Naive thymus-derived CD4-positive, alpha-beta T cell (primary cell): ENCODE data around the gene FAM47A. TPM values are rescaled to one million over a fixed set of nuclear protein-coding genes. Genes with fewer than 3 reads are reported as not detected.

Source experiments
- ATAC-seq: fragments of 150-1000 bp; cut with Tn5 transposase; 2 replicates; pipeline ENCODE4 v1.10.0; 2021; ENCODE audit warnings: mild to moderate bottlenecking, moderate library complexity
- CTCF ChIA-PET: fragments of 350-600 bp; sonication (Branson Sonifier 250); formaldehyde crosslinking; loops from one replicate; lab custom pipeline; 2021; ENCODE audit warnings: antibody characterized with exemption; lab: Charles Lee
- POLR2A ChIA-PET: fragments of 350-600 bp; sonication (Branson Sonifier 250); formaldehyde crosslinking; loops from one replicate; lab custom pipeline; 2021; ENCODE audit warnings: antibody characterized with exemption, inconsistent platforms; lab: Charles Lee
- DNase-seq, 9 donors: peaks; one replicate each; pipeline versions ENCODE4 v3.0.0 to v3.0.0-alpha.2; 2020 to 2022; ENCODE audit warnings: mixed read lengths in 1 of 9
- H3K27ac ChIP-seq: one replicate; pipeline ENCODE4 v1.7.0; 2013; ENCODE audit warnings: mild to moderate bottlenecking, low read depth, low read length, moderate library complexity
- H3K27me3 ChIP-seq, 2 donors: one replicate each; pipeline ENCODE4 v1.7.0; 2013; ENCODE audit warnings: low read length in 2 of 2, mild to moderate bottlenecking in 2 of 2, moderate library complexity in 2 of 2; ENCODE audit not compliant: control insufficient read depth in 2 of 2, insufficient read depth in 2 of 2
- H3K36me3 ChIP-seq, 3 experiments: 1 replicate in 2 of 3; 2 replicates in 1 of 3; pipeline ENCODE4 v1.7.0; 2013; ENCODE audit warnings: low read length in 3 of 3, mild to moderate bottlenecking in 3 of 3, moderate library complexity in 1 of 3; ENCODE audit not compliant: insufficient read depth in 3 of 3, control insufficient read depth in 2 of 3
- H3K4me1 ChIP-seq, 2 donors: one replicate each; pipeline ENCODE4 v1.7.0; 2013; ENCODE audit warnings: low read length in 2 of 2, mild to moderate bottlenecking in 2 of 2, moderate library complexity in 1 of 2; ENCODE audit not compliant: control insufficient read depth in 2 of 2, insufficient read depth in 2 of 2
- H3K4me3 ChIP-seq: 2 replicates; pipeline ENCODE4 v1.7.0; 2013; ENCODE audit warnings: mild to moderate bottlenecking, low read length
- H3K9me3 ChIP-seq, 3 experiments: 1 replicate in 2 of 3; 2 replicates in 1 of 3; pipeline ENCODE4 v1.7.0; 2013; ENCODE audit warnings: low read length in 3 of 3; ENCODE audit not compliant: control insufficient read depth in 2 of 3
- H3K27ac Mint-ChIP-seq, 9 donors: one replicate each; pipeline ENCODE4 v1.8.0; 2020 to 2022; ENCODE audit warnings: mixed read lengths in 9 of 9, mild to moderate bottlenecking in 8 of 9, moderate library complexity in 5 of 9, inconsistent platforms in 2 of 9
- H3K27me3 Mint-ChIP-seq, 5 donors: one replicate each; pipeline ENCODE4 v1.8.0; 2021 to 2022; ENCODE audit warnings: mixed read lengths in 5 of 5, mild to moderate bottlenecking in 1 of 5
- H3K36me3 Mint-ChIP-seq, 5 donors: one replicate each; pipeline ENCODE4 v1.8.0; 2020 to 2022; ENCODE audit warnings: mixed read lengths in 5 of 5, mild to moderate bottlenecking in 3 of 5, inconsistent platforms in 1 of 5
- H3K4me1 Mint-ChIP-seq, 7 donors: one replicate each; pipeline ENCODE4 v1.8.0; 2020 to 2022; ENCODE audit warnings: mixed read lengths in 7 of 7, mild to moderate bottlenecking in 3 of 7, inconsistent platforms in 1 of 7
- H3K4me3 Mint-ChIP-seq, 10 donors: one replicate each; pipeline ENCODE4 v1.8.0; 2020 to 2022; ENCODE audit warnings: mild to moderate bottlenecking in 10 of 10, mixed read lengths in 10 of 10, moderate library complexity in 6 of 10, inconsistent platforms in 2 of 10
- H3K9me3 Mint-ChIP-seq, 11 donors: one replicate each; pipeline ENCODE4 v1.8.0; 2020 to 2022; ENCODE audit warnings: mixed read lengths in 11 of 11, mild to moderate bottlenecking in 4 of 11, inconsistent platforms in 1 of 11, moderate library complexity in 1 of 11
- intact Hi-C, 2 donors: fragments of 100-400 bp; cut with micrococcal nuclease; formaldehyde crosslinking; loops; one replicate each; pipeline ENCODE4 v1.15.1; 2023
- polyA plus RNA-seq, 2 donors: library from polyadenylated mRNA; unstranded; fragments of 300-500 nt; fragmentation: Illumina TruSeq; gene quantifications; one replicate each; pipeline ENCODE4 v1.2.3, GENCODE V29; 2021
- total RNA-seq, 6 experiments: library from RNA in 5 of 6; stranded (reverse) in 5 of 6; gene quantifications; 1 replicate in 5 of 6; 2 replicates in 1 of 6; pipeline ENCODE4 v1.2.3 and lab custom pipeline; 2021 to 2026

Gene FAM47A
- not detected for total RNA-seq
- polyA plus RNA-seq, result not detected
- not detected for total RNA-seq (lab: John Stamatoyannopoulos, UW)

- Histone ChIP-seq H3K4me1 (no peaks in the 10 kb centered on the region), H3K9me3 (no peaks in the 10 kb centered on the region), H3K4me3 (no peak within 1 kb of the TSS), H3K27me3 (no peaks in the 10 kb centered on the region), H3K36me3 (no peaks in the 10 kb centered on the region), H3K27ac (no peak within 1 kb of the TSS)
- no peaks in the 10 kb centered on the region for H3K4me1 Mint-ChIP-seq
- no peaks in the 10 kb centered on the region for H3K27me3 Mint-ChIP-seq
- CTCF ChIA-PET, result no interaction called here
- H3K36me3 Mint-ChIP-seq, result no peaks in the 10 kb centered on the region
- intact Hi-C loops, result no loop called here
- no peak within 1 kb of the TSS for H3K27ac Mint-ChIP-seq
- no peak for DNase-seq
- peaks cover 0 to 7% (median 2%) of the 10 kb centered on the region in 11 donors for H3K9me3 Mint-ChIP-seq
- POLR2A ChIA-PET, result no interaction called here
- ATAC-seq, result no peak
- no peak within 1 kb of the TSS for H3K4me3 Mint-ChIP-seq
Observed at GRCh38 chrX:34132028-34132427, at the start of gene FAM47A. Gene FAM47A, minus strand, starts transcription at chrX:34132314. Its CDS starts 36 bp downstream, at chrX:34132278.

DNA sequence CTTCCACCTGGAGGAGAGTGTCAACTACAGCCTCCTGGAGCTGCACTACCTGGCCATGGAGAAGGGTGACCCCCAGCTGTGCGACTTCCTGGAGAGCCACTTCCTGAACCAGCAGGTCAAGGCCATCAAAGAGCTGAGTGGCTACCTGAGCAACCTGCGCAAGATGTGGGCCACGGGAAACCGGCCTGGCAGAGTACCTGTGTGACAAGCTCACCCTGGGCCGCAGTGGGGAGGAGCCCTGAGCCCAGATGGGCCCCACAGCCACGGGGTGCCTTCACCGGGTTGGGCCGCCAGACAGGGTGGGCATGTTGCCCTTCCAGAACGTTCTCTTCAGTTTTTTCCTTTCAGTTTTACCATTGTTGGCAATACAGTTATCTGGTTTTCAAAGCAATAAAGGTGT lies 15.2 kb upstream of the FAM47A start:
- no peaks in the 10 kb centered on the region for H3K4me1 ChIP-seq
- H3K9me3 Mint-ChIP-seq, result peaks cover 0 to 4% (median 0%) of the 10 kb centered on the region in 11 donors
- no peaks in the 10 kb centered on the region for H3K27me3 Mint-ChIP-seq
- H3K27me3 ChIP-seq, result no peaks in the 10 kb centered on the region
- H3K27ac Mint-ChIP-seq, result no peak overlapping the region
- H3K36me3 Mint-ChIP-seq, result no peaks in the 10 kb centered on the region
- ChIA-PET POLR2A (no interaction called here), CTCF (no interaction called here)
- no peaks in the 10 kb centered on the region for H3K36me3 ChIP-seq
- H3K4me1 Mint-ChIP-seq, result no peaks in the 10 kb centered on the region
- ATAC-seq (no peak), DNase-seq (no peak)
- no peaks in the 10 kb centered on the region for H3K9me3 ChIP-seq
- intact Hi-C loops, result no loop called here
- no peak overlapping the region for H3K4me3 ChIP-seq
- no peak overlapping the region for H3K27ac ChIP-seq
- H3K4me3 Mint-ChIP-seq, result no peak overlapping the region

- Mint-ChIP-seq H3K4me1 (no peaks in the 10 kb centered on the region), H3K27me3 (no peaks in the 10 kb centered on the region), H3K4me3 (no peak overlapping the region), H3K9me3 (peaks cover 0 to 4% (median 0%) of the 10 kb centered on the region in 11 donors), H3K27ac (no peak overlapping the region), H3K36me3 (no peaks in the 10 kb centered on the region)
- DNase-seq (no peak), ATAC-seq (no peak)
- ChIA-PET CTCF (no interaction called here), POLR2A (no interaction called here)
- Histone ChIP-seq H3K4me3 (no peak overlapping the region), H3K27ac (no peak overlapping the region), H3K27me3 (no peaks in the 10 kb centered on the region), H3K36me3 (no peaks in the 10 kb centered on the region), H3K4me1 (no peaks in the 10 kb centered on the region), H3K9me3 (no peaks in the 10 kb centered on the region)
- intact Hi-C loops, result no loop called here
Observed at GRCh38 chrX:34146906-34147305, 14.8 kb upstream of the FAM47A start.

DNA sequence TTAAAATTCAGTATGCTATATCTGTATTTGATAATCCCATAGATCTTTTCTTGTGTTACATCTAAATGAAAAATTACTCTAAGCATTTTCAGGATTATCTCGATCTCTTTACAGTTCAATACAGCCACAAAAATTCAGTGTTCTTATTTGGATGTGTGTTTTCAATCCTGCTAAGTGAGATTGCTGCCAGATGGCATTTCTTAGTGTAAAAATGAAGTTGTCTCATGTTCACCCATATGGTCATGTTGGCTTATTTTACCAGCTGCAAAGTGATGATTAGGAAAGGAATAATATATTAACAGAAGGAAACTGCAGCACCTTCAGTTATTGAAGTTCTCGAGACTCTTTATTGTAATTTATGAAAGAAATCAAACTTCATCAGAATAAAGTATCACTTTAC lies 12.1 kb upstream of the FAM47A start:
- Histone ChIP-seq H3K27ac (no peak overlapping the region), H3K9me3 (no peaks in the 10 kb centered on the region), H3K4me3 (no peak overlapping the region), H3K27me3 (no peaks in the 10 kb centered on the region), H3K36me3 (no peaks in the 10 kb centered on the region), H3K4me1 (no peaks in the 10 kb centered on the region)
- Mint-ChIP-seq H3K36me3 (no peaks in the 10 kb centered on the region), H3K27ac (no peak overlapping the region), H3K4me3 (no peak overlapping the region), H3K4me1 (no peaks in the 10 kb centered on the region), H3K9me3 (peaks cover 0 to 4% (median 0%) of the 10 kb centered on the region in 11 donors), H3K27me3 (no peaks in the 10 kb centered on the region)
- ATAC-seq, result no peak
- DNase-seq, result no peak
- ChIA-PET POLR2A (no interaction called here), CTCF (no interaction called here)
- intact Hi-C loops, result no loop called here

DNA sequence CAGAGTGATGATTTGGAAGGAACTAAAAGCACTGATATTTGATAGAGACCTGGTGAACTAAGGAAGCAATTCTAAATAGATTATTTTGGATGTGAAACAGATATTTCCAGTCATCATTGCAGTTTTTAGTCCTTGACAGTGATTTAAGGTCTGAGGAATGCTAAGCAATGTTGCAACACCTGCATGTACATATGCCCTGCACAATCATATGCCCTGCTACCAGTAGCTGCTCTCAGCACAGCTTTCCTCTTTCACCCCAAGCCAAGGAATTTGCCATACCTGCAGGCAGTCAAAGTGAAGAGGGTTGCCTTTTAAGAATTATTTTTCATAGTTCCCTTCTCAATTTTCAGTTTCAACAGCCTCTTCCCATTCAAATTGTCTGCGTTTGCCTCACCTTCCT lies 8.7 kb upstream of the FAM47A start:
- CTCF ChIA-PET, result no interaction called here
- ATAC-seq (no peak), DNase-seq (no peak)
- Mint-ChIP-seq H3K4me1 (no peaks in the 10 kb centered on the region), H3K36me3 (no peaks in the 10 kb centered on the region), H3K4me3 (no peak overlapping the region), H3K9me3 (peaks cover 0 to 2% (median 0%) of the 10 kb centered on the region in 11 donors), H3K27me3 (no peaks in the 10 kb centered on the region), H3K27ac (no peak overlapping the region)
- Histone ChIP-seq H3K4me3 (no peak overlapping the region), H3K36me3 (no peaks in the 10 kb centered on the region), H3K27ac (no peak overlapping the region), H3K27me3 (no peaks in the 10 kb centered on the region), H3K9me3 (no peaks in the 10 kb centered on the region), H3K4me1 (no peaks in the 10 kb centered on the region)
- intact Hi-C loops, result no loop called here
- POLR2A ChIA-PET, result no interaction called here

DNA sequence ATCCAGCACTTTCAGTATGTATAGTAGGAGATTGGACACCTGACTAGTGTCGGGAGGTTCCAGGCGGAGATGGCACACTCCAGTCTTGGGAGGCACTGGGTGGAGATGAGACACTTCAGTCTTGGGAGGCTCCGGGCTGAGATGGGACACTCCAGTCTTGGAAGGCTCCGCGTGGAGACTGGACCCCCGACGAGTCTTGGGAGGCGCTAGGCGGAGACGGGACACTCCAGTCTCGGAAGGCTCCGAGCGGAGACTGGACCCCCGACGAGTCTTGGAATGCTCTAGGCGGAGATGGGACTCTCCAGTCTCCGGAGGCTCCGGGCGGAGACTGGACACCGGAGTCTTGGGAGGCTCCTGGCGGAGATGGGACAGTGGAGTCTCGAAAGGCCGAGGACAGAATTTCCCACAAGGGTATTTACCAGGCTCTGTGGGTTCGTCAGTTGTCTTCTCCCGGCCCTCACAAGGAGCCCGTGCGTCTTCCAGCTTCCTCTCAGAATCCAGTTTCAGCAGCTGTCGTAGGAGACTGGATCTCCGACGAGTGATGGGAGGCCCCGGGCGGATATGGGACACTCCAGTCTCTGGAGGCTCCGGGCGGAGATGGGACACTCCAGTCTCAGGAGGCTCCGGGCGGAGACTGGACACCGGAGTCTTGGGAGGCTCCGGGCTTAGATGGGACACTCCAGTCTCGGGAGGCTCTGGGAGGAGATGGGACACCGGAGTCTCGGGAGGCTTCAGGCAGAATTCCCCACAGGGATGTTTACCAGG lies 952 bp downstream of the FAM47A start:
- no peaks in the 10 kb centered on the region for H3K36me3 ChIP-seq
- ChIA-PET CTCF (no interaction called here), POLR2A (no interaction called here)
- H3K9me3 ChIP-seq, result no peaks in the 10 kb centered on the region
- ATAC-seq (no peak), DNase-seq (no peak)
- no peaks in the 10 kb centered on the region for H3K4me1 ChIP-seq
- H3K4me3 ChIP-seq, result no peak overlapping the region
- H3K27me3 ChIP-seq, result no peaks in the 10 kb centered on the region
- no peaks in the 10 kb centered on the region for H3K36me3 Mint-ChIP-seq
- no peaks in the 10 kb centered on the region for H3K4me1 Mint-ChIP-seq
- H3K9me3 Mint-ChIP-seq, result peaks cover 0 to 7% (median 2%) of the 10 kb centered on the region in 11 donors
- intact Hi-C loops, result no loop called here
- no peak overlapping the region for H3K27ac ChIP-seq
- H3K27ac Mint-ChIP-seq, result no peak overlapping the region
- no peaks in the 10 kb centered on the region for H3K27me3 Mint-ChIP-seq
- no peak overlapping the region for H3K4me3 Mint-ChIP-seq

DNA sequence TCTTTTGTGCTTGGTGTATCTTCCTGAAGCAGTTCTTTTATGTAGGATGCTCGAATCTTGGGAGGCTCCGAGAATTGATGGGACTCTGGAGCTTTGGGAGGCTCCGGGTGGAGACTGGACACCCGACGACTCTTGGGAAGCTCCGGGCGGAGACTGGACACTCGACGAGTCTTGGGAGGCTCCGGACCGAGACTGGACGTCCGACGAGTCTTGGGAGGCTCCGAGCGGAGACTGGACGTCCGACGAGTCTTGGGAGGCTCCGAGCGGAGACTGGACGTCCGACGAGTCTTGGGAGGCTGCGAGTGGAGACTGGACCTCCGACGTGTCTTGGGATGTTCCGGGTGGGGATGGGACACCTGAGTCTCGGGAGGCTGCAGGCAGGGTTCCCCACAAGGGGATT lies 1.6 kb downstream of the FAM47A start:
- Mint-ChIP-seq H3K27ac (no peak overlapping the region), H3K4me1 (no peaks in the 10 kb centered on the region), H3K9me3 (peaks cover 0 to 7% (median 2%) of the 10 kb centered on the region in 11 donors), H3K36me3 (no peaks in the 10 kb centered on the region), H3K27me3 (no peaks in the 10 kb centered on the region), H3K4me3 (no peak overlapping the region)
- Histone ChIP-seq H3K36me3 (no peaks in the 10 kb centered on the region), H3K4me1 (no peaks in the 10 kb centered on the region), H3K27ac (no peak overlapping the region), H3K27me3 (no peaks in the 10 kb centered on the region), H3K4me3 (no peak overlapping the region), H3K9me3 (no peaks in the 10 kb centered on the region)
- DNase-seq (no peak), ATAC-seq (no peak)
- ChIA-PET CTCF (no interaction called here), POLR2A (no interaction called here)
- intact Hi-C loops, result no loop called here
